Stimulated activated CD4-positive, alpha-beta T cell treated with anti-CD3 and anti-CD28 coated beads, TNF-alpha, amount 100 ng/mL, for 1 hour (primary cell): ENCODE measurements around the gene COL23A1.
"Not testable (repeated sequence)": the region's sequence is repeated elsewhere in the genome, so short reads cannot be mapped to it uniquely, and the experiment has no call there.

ENCODE experiments used
- DNase-seq, 3 donors: peaks; one replicate each; pipeline ENCODE4 v3.0.0-alpha.2; 2020; ENCODE audit warnings: low read depth in 3 of 3, low spot score in 1 of 3

COL23A1 gene

GRCh38 chr5:178383301-178383918 is 206.8 kb downstream of the COL23A1 start:
- no peak for DNase-seq

GRCh38 chr5:178382754-178383164 is 207.4 kb downstream of the COL23A1 start:
- DNase-seq = no peak

- no peak for DNase-seq
These were observed 208.1 kb downstream of the COL23A1 start for GRCh38 chr5:178381921-178382695.

DNA sequence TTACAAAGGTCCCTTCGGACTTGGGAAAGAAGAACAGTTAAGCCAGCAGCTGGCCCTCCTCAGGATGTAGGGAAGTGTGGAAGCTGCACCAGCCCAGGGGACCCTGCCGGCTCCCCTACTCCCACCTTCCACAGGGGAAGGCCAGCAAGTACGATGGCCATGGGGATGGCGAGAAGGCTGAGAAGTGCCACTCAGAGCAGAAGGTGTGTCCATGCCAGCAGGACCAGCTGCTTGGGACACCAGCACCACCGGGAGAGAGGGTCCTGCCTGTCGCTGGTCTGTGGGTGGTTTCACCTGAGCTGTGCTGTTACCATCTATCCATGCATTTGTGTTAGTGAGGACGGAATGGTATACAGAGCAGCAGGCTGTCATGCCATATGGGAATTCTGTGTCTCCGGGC is 209.0 kb downstream of the COL23A1 start:
- DNase-seq = no peak

DNA sequence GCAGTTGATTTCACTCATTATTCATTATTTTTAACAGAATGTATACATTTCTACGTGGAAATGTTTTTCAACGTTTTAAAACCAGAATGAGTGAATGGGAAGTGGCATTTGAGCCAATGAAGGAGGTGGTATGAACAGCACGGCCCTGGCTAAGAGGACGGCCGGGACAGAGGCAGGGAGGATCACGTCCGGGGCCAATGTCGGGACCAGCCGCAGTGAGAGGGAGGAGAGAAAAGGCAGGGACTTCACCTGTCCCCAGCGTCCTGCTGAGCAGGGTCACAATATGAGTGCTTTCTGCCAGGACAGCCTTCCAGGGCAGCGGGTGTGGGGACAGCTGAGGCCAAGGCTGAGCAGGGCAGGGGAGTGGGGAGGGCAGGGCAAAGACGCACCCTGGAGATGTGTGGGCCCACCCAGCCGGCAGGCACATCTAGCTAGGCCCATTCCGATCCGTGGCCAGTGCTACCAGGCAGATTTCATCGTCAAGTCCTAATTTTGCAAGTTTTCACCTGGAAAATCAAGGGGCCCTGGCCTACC is 209.6 kb downstream of the COL23A1 start:
- DNase-seq = no peak

- no peak for DNase-seq
These were observed 210.1 kb downstream of the COL23A1 start for GRCh38 chr5:178380086-178380485.

DNA sequence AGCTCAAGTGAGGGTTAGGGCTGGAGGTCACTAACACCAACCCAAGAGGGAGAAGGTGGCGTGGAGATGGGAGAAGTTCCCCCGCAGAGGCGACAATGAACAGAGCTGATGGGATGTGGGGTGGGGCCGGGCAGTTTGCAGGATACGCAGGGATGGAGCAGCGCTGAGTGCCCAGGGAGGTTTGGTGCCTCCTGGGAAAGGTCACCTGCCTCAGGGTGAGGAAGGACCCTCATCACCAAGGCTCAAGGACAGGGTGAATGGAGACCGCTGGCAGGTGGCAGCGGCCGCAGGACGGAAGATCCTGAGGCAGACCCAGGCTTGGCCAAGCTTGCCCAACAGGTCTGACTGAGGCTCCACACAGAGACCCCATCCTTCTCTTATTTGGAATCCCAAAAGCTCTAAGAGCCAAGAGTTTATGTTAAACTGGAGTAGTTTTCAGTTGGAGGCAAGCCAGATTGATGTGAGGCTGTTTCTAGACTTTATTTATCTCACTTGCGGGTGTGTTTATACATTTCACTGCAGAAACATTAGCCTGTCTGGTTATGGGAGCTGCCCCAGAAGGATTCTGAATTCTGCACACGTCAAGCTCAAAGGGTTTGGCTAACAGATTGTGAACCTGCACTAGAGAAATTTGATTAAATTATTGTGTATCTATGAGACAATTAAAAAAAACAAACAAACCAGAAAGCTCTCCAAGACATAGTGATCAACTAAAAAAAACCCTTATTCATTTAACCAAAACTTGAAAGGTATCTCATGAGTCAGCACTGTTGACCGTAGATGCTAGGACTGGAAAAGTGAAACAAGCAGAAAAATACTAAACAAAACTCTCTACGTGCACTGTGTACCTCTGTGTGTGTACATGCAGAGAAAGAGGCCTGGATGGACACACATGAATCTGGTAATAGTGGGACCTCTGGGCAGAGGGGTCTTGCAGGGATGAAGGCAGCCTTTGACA is 211.4 kb downstream of the COL23A1 start:
- DNase-seq = no peak

GRCh38 chr5:178377583-178378270 is 212.5 kb downstream of the COL23A1 start:
- DNase-seq = no peak

DNA sequence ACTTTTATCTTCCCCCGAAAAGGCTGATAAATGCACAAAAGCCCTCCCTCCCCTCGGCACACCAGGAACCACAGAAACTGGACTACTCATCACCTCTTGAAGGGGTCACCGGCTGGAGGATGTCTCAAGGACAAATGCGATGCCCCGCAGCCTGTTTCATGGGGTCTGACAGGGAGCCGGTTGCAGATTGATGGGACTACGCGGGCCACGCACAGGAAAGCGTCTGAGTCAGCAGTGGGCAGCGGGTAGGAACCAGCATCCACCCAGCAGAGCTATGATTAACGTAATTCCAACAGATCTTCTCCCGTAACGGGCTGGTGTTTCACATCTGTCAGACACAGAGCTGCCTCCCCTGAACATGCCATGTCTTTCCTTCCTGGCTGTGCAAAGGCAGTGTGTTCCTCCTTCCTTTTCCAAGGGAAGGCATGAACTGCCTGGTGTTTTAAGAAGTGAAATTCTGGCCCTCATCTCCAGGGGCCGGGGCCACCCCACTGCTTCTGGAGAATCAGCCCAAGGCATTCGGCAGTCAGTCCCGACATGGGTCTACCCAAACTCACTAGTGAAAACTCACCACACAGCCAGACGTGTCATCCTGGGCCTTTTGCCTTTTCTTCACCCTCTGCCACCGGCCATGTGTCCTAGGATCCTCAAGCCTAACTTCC is 213.1 kb downstream of the COL23A1 start:
- DNase-seq = no peak

DNA sequence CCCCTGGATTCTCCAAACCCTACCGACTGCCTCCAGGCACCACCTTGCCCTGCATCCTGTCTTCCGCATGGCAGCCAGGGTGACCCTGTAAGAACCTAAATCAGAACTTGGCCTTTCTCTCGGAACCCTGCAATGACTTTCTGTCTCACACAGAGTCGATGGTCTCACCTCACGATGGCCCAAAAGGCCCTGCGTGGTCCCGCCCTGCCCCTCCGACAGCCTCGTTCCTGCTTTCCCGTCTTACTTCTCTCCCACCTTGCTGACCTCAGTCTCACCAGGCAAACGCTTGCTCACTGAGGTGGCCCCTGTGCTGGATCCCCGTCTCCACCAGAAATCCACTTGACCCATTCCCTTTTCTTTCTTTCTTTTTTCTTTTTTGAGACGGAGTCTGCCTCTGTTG is 214.8 kb downstream of the COL23A1 start:
- DNase-seq = no peak

DNA sequence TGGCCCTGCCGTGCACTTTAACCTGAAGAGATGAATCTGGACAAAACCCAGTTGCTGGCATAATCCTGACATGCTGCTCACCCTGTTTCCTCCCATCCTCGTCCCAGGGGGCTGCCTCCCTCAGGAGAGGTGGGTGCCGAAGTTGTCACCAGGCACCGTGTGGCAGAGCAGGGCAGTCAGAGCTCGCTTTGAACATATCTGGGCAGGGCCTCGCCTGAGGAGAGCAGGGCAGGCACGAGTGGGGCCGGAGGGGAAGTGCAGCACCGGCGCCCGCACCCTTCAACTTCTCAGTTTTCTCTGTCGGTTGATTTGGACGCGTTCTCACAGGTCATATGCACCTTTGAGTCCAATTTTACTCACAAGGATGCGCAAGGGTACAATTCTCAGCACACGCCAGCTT is 216.5 kb downstream of the COL23A1 start:
- DNase-seq = no peak

GRCh38 chr5:178372142-178372571 is 218.0 kb downstream of the COL23A1 start:
- no peak for DNase-seq

DNA sequence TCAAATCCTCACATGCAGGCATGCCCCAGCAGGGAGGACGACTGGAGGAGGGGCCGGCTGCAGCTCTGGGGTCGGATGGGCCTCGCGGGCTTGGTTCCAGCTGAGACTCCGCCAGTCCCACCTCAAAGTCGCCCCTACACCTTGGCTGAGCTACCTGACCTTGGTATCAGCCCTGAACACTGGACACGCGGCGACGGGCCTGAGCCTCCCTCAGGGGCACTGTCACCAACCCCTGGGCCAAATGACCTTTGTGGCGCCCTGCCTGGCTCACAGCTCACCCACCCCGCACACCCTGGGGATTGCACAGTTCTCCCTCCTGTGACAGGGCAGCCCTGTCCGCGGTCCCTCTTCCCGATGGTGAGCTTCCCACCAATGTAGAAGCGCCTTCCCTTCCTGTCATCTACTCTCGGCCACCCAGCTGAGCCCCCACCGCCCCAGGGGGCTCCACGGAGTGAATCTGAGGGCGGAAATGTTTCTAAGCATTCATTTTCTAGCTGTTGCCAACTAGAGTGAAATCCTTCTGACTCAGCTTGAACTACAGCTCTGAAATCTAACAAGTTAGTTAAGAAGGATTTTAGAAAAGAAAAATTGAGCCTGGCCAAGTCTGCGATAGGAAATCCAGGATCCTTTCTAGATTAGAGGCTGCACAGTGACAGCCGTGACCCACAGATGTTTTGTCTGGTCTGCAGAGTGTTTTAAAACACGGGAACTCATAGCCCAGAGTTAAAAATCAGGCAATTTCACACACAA is 218.7 kb downstream of the COL23A1 start:
- DNase-seq = no peak

DNA sequence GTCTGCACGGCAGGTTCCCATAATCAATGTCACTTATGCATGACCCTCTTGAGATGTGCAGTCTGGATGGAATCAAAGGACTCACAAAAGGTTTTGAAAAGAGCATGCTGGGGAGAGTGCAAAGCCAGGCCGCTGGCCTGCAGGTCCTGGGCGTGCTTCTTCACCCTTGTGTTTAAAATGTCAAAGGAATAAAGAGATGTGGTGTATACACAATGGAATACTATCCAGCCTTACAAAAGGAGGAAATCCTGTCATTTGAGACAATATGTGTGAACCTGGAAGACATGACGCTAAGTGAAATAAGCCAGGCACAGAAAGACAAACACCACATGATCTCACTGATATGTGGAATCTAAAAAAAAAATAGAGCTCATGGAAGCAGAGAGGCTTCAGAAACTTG is 220.1 kb downstream of the COL23A1 start:
- DNase-seq = no peak

- DNase-seq = not testable (repeated sequence)
These were observed 220.7 kb downstream of the COL23A1 start for GRCh38 chr5:178369469-178369868.

DNA sequence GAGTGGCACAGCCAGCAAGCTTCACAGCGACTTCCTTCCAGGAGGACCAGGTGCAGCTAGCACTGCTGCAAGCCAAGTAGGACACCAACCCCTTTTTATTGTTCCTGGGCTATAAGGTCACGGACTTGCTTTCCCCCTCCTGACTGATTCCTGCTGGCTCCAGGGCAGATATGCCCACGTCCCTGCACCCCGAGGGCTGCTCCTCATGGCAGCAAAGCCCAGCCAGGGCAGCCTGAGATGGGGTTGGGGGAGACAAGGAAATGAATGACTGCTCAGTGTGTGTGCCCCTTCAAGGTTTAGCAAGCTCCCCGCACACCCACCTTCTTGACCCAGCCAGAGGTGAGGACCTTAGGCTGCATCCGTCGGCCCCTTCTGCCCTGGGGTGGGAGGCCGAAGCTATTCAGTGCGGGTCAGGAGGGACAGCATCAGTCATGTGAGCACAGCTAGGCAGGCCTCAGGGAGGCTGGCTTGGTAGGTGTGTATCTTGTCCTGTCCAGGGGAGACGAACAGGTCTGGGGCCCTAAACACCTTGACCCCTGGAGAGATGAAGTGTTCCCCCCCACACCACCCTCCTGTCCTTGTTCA is 221.4 kb downstream of the COL23A1 start:
- DNase-seq = no peak

GRCh38 chr5:178368274-178368673 is 221.9 kb downstream of the COL23A1 start:
- no peak for DNase-seq

DNA sequence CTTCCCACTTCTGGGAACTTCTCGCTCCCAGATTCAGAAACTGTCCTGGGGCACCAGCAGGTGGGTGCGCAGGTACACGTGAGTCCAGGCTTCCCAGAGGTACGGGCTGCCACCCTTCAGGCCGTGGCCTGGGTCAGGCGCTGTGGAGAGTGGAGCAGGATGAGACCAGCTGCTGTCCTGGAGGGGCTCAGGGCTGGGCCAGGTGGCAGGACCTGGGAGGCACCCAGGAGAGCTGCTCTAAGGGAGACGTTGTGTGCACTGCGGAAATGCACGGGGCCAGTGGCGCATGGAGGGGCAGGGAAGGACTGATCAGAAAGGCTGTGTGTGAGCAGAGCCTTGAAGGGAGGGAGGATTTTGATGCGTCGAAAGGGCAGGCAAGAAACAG is 222.5 kb downstream of the COL23A1 start:
- no peak for DNase-seq
